Measurements from ENCODE around the gene MYL12B.
"Not testable (repeated sequence)": the region's sequence is repeated elsewhere in the genome, so short reads cannot be mapped to it uniquely, and the experiment has no call there.

MYL12B gene

DNA sequence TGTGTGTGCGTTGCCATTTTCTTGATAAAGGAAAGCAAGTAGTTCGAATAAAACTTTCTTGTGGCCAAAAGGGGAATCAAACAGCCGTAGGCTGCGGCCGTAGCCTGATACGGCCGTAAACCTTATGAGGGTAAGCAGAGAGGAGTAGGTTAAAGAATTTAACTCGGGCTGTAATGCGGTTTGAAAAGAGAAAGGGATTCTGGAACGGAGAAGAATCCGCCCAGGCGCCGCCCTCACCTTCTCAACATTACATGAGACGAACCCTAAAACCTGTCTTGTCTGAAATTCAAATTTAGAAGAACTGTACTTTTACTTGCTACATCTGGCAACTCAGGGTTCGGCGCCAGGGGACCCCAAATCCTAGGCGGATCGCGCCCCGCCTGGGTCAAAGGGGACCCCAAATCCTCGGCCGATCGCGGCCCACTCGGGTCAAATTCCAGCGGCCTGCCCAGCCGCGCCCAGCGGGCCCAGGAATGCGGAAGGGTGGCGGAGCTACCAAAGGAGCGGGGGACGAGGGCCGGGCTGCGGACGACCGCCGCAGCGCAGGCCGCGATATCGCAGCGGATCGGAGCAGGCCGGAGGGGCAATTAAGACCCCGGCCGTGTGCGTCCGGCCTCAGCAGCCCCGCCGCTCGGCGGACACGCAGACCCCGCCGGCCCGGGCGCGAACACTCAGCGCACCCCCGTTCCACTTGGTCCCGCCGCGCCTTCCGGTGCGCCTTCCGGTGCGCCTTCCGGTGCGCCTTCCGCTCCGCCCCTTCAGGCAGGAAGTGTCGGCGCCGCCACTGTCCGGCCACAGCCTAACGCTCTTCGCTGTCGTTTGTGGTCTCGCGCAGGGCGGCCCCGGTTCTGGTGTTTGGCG lies at the start of gene MYL12B:
Gene MYL12B, plus strand, starts transcription at position 761 of the 861 bp plus-strand sequence. CDS start 10,766 bp downstream, outside the sequence.
- peak; percentile 76 for DNase-seq

DNA sequence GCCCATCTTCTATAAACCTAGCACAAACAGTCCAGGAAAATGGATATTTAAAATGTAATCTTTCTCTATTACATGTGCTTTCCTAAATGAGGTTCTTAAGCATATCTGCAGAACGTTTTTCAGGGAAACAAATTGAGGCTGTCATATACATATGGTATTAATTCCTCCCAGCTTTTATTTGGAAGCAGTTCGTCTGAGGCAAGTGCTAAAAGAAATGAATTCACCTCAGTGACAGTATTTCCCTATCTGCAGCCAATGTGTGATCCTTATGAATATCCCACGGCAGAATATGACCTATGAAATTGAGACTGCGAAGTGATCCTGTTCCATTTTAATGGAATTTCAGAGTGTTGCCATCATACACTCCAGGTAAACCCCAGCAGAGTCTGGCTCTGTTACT lies 49.3 kb upstream of the MYL12B start:
- DNase-seq: no peak

DNA sequence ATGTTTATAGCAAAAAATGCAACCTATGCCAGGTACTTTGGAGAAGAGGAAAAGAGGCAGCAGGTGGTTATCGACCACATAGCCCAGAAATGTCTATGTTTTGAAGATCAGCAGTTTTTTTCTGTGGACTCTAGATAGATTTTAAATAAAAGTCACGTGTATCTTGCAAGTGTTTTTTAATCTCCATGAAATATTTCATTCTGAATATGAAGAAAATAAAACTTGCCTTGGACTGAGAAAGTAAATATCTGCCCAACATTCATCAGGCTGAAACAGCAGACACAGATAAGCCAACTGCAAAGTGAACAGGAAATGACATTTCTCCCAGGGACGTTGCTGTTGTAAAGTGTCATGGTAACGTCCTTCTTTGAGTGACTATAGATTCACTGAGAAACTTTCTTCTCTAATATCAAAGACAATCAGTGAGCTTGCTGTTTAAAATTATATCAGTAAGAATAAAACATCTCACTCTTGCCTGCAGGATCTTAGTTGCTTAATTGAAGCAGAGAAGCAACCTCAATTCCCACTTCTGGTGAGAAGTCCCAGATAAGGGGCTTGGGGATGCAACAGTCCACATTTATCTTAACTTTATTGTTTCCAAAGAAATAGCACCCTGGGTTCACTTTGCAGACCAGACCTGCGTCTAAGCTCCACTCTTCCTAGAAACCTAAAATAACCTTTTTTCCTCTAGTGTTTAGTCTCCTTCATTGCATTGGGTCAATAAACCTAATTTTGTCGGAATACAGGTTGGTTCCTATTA lies 48.5 kb upstream of the MYL12B start:
- DNase-seq: no peak

DNA sequence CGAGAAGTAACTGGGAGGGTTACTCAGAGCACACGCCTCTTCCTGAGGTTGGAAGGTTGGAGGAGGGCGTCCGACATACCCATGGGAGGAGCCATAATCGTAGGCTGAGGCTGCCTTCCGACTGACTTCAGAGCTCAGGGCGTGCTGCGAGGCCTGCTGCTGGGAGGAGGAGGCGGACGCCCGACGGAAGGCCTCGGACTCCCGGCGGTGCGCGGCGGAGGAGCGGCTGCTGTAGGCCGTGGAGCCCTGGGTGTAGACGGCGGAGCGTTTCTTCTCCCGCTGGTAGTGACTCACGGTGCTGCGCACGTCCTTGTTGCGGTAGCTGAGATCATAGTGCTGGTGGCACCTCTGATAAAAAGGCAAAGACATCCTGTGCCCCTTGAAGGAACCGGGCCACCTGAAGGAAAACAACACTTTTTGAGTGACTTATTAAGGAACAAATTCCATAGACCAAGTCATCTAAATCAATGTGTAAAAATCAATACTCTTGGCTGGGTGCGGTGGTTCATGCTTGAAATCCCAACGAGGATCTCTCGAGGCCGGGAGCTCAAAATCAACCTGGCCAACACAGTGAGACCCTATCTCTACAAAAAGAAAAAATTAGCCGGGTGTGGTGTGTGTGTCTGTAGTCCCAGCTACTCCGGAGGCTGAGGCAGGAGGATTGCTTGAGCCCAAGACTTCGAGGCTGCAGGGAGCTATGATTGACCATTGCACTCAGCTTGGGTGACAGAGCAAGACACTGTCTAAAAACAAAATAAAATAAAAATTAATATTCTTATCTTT lies 46.9 kb upstream of the MYL12B start:
- DNase-seq: no peak

DNA sequence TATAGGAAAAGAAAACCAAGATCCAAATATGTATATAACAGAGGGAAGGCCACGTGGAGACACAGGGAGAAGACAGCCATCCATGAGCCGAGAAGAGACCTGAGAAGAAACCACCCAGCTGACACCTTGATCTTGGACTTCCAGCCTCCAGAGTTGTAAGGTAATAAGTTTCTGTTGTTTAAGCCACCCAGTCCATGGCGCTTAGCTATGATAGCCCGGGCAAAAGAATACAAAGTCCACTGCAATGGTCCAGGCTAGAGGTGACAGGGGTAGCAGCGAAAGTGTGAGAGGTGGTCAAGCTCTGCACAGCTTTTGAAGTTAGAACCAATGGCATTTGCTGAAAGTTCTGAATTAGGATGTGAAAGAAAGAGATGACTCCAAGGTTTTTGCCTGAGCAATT lies 44.9 kb upstream of the MYL12B start:
- DNase-seq: no peak

DNA sequence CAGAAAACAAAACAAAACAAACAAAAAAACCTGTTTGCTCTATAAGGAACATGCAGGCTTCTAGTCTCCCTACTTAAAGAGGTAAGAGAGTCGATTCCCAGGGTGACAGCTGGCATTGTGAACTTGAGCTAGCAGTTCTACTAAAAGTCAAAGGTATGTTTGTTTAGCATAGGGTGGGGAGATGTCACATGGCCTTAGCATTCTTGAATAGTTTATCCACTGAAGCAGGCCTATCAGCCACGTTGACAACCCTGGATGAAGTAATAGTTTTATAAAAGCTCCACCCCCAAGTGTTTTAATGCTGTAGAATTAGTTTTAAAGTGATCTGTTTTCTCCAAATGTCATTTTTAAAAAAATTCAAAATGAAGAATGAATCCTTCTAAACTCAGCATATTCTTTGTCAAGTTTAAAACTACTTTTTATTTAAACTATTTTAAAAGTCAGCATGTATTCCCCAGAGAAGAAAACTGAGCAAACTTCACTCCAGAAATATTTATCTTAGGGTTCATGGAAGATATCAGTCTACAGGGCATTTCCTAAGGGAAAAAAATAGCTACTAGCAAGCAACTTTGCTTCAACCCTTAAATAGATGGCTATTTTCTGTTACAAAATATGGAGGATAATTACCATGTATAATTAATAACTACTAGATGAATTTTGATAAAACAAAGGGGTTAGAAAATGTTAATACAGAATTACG lies 43.8 kb upstream of the MYL12B start:
- no peak for DNase-seq

DNA sequence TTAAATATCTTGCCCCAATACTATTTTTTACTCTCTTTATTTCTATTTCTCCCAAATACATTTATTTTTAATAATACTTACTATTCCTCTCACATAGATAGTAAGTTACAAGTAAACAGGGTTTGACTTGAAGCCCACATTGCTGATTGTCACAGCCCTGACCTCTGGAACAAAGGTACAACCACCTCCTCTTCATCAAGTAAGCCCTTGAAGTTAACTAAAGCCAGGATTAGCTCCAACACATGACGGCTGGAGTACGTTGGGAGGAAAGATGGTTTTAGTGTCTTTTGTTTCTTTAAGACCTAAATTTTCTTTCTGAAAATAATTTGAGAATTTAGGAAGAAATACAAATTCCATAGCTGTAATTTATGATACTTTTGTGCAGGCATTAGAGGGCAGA lies 43.1 kb upstream of the MYL12B start:
- DNase-seq: no peak

DNA sequence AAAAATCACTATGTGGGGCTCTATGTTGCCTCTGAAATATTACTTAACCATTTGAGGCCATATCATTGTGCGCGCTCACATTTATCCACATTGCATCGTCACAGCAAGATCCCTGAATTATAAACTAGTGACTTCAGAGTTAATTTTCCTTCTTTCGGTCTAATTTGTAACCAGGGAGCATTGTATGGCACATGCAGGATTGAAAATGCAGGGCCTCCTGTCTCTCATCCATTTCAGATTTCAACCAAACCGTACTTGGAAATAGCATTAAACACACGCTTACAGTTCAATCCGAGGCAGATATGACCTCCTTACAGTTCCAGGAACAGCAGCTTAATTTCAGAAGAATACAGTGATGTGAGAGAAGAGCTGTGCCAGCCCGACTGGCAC lies 42.7 kb upstream of the MYL12B start:
- no peak for DNase-seq

DNA sequence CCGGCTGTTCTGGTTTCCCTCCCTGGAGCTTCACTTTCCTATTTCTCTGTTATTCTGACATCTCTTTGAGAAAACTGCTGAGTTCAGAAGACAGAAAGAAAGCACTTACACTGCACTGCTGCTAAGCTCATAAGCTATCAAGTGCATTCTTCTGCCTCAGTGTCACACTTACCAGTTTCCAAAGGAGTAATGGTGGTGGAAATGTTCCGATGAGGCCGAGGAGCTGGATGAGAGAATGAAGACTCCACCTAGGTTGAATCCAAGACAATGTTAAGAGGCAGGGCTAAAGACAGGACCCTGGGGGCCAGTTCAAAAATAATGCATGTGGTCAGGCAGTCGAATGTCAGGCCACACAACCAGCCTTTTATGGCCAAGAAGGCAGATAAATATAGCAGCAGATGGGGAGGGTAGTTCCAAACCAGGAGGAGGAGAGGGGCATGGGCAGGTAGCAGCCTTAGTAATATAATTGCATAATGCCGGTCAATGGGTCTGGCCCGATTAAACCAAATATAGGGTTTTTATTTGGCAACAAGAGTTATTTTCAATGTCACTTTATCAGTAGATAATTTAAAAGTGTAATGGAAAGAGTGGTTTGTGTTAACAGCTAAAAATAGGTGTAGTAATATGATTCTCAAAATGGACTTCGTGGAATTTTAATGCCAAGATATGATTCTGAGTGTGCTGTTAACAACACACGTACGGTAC lies 42.1 kb upstream of the MYL12B start, which contains the start of gene MYOM1:
Gene MYOM1, minus strand, starts transcription at position 338 of the 705 bp plus-strand sequence. CDS start 4,745 bp downstream, outside the sequence.
- no peak for DNase-seq

DNA sequence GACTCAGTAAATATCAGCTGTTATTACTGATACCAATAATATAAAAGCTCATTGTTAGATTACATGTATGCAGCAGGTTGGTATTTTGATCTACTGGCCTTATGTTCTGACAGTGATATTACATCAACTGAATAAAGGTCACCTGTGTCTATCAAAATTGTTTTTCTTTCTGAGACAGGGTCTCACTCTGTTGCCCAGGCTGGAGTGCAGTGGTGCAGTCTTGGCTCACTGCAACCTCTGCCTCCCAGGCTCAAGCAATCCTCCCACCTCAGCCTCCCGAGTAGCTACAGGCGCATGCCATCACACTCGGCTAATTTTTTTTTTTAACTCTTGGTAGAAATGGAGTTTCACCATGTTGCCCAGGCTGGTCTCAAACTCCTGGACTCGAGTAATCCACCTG lies 41.1 kb upstream of the MYL12B start:
- not testable (repeated sequence) for DNase-seq

DNA sequence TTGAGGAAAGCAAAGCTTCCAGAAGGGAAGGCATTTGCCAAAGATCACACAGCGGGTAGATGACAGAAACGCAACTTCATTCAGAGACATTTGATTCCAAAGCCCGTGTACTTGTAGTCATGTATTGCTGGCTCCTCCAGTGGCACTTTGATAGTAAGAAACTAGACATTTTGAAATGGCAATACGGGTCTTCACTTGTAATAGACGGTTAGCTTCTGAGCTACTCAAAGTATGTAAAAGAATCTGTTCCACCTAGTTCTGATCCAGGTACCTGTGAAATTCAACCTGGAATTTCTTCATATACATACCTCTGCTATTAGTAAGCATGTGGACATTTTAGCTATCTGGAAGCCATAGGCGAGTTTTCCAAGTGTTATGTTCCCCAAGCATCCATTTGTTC lies 40.4 kb upstream of the MYL12B start:
- no peak for DNase-seq

DNA sequence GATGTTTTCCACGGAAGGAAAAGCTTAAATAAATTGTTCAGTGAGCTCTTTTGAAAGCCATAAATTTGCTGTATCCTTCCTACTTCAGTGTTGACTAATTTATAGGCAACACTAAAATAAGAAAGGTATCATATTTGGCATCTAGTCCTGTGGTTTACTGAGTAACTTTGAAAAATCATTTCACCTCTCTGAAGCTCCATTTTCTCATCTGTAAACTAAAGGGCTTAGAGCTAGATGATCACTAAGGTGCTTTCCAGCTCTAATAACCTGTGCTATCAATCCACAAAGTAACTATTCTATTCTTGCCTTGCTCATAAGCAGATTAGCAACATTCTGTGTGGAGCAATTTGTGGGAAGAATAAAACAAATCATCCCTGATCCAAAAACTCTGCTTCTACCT lies 38.6 kb upstream of the MYL12B start:
- no peak for DNase-seq

DNA sequence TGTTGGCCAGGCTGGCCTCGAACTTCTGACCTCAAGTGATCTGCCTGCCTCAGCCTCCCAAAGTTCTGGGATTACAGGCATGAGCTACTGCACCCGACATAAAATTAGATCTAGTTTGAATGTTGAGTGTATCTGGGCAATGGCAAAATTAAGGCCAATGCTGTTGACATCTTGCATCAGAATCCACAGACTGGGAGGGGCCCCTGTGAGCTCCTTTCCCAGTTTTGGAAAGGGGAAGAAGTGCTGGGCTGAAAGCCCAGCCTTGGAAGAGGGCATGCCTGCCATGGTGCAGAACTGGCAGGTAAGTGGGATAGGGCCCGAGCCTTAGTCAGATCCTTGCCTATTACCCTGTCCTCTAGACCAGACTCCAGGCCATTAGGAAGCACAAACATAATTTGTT lies 37.7 kb upstream of the MYL12B start:
- no peak for DNase-seq

DNA sequence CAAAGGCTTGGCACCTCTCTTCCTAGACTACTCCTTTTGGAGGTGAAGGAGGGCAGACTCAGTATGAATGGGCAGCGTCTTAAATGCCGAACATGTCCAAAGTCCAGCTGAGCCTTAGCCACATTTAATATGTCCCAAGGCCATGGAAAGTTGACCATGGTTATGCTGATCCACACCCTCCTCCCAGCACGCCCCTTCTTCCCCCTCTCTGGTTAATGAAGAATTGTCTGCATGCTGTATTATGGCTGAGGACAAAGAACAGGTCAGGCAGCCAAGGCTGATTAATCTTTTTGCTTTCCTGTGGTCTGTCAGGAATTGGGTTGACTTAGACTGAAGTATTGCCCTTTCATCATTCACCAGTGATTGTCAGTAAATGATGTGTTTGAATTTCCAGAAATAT lies 36.3 kb upstream of the MYL12B start:
- no peak for DNase-seq

DNA sequence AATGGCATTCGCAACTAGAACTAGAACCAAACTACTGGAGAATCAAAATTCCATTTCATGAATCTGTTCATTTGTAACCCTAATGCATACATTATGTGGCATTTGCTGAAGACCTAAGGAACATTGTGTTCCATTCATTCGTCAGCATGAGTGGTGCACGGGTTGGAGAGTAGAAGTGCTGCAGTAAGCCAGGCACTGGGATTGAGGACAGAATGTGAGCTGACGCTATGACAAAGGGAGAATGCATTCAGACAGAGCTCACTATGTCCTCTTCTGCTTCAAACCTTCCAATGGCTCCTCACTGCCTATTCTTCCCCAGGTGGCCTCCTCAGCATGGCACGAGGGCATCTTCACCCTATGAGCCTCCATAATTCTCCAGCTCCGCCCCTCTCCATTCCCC lies 35.9 kb upstream of the MYL12B start:
- DNase-seq: no peak

DNA sequence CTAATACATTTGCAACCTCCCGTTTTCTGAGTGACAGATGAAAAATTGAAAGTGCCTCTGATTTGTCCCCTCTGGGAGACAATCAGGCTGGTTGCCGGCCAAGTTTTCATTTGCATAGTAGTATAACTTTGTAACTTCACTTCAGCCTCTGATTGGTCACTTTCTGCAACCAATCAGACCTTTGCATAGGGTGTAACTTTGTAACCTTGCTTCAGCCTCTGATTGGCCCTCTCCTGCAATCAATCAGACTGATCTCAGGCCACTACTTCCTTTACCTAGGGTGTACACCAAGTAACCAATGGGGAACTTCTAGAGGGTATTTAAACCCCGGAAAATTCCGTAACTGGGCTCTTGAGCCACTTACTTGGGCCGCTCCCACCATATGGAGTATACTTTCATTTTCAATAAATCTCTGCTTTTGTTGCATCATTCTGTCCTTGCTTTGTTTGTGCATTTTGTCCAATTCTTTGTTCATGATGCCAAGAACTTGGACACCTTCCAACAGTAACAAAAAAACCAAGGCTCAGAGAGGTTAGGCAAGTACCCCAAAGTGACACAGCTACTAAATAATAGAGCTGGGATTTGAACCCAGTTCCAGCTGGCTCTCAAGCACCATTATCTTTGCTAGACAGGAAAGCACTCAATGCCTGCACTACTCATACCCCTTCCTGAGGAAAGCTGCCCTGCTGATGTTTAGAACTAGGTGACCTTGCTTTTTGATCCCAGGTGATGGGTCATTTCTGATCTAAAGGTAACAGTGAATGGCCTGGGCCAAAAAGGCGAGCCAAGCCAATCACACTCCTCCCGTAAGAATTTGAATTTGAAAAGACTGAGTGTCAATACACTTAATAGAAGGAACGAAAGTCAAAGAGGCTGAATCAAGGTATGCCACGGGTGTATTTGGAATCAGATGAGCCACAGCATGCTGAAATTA lies 31.3 kb upstream of the MYL12B start:
- DNase-seq: no peak

DNA sequence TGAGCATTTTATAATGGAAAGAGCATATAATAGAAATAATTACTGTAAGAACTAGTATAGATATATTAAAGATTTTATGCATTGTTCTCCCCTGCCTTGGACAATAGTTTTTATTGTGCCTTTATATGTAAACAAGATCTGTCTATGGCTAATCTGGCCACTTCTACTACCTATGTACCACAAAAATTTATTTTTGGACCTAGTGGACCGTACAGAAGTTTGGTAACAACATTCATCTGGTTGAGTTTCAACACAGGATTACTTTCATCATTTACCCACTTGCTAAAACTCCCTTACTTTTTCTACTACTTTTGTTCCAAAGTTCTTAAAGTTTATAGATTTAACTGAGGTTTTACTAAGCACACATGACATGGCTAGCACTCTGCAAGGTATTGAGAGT lies 28.9 kb upstream of the MYL12B start:
- no peak for DNase-seq

DNA sequence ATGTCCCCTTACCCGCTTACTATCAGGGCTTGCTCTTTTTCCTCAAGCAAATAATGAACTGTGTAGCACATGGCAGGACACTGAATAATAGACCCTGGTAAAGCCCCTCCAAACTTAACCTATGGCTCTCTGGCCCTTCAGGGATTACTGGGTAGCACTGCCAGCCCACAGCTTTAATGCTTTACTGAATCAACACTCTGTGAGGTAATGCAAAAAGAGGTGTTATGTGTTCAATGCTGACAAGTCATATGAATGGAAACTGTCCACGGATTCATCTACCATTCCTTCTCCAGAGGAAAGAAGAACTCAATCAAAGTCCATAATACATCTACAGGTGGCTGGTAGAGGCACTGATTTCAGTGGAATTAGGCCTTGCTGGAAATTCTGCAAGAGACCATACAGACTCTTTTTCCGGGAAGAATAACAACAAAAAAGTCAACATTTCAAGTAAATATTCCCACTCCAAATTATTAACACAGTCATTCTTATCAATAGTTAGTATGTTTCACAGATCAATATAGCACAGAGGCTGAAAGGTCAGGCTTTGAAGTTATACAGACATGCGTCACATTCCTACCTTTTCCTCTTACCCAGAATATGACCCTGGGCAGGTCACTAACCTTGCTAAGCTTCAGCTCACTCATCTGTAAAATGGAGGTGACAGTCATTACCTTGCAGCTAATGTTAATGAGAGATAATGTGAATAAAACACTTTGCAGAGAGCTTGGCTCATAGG lies 28.3 kb upstream of the MYL12B start:
- no peak for DNase-seq

DNA sequence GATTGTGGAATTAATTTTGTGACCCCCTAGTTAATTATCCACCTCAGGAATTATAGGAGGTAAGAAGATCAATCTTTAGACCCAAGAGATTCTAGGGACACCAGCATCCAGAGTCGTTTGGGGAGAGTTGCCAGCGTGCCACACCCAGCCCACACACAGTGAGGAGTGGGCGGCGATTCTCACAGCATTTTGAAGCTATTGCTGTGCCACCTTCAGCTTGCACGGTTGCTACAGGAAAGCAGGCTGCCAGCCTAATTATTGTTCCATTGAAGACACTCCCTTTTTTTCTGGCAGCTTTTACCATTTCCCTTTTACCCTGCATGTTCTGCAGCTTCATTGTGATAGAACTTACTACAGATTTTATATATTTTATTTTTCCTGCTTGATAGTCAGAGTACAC lies 27.5 kb upstream of the MYL12B start:
- peak; percentile 60 for DNase-seq

DNA sequence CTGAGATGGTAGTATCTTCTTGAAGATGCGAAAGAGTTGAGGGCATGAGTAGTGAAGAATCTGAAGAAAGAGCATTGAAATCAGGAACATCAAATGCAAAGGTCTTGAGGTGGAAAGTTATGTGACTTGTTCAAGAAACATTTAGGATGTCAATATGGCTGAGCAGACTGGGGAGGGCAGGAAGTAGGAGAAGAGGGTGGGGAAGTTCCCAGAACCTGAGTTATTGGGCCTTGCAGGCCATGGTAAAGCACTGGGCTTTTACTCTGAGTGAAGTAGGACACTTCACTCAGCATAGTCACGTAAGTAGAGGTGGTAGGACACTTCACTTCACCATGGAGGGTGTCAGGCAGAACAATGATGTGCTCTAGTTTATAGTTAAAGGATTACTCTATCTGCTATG lies 26.1 kb upstream of the MYL12B start:
- DNase-seq: no peak
